ENCODE data around the gene SLC9A7. TPM values are rescaled to one million over a fixed set of nuclear protein-coding genes. Genes with fewer than 3 reads are reported as not detected.

SLC9A7 gene
- total and polyA plus RNA-seq, 2 donors (not counting 3 experiments of a cell fraction or from before 2014, with no cell fraction given): 4.6 to 7.5 TPM

DNA sequence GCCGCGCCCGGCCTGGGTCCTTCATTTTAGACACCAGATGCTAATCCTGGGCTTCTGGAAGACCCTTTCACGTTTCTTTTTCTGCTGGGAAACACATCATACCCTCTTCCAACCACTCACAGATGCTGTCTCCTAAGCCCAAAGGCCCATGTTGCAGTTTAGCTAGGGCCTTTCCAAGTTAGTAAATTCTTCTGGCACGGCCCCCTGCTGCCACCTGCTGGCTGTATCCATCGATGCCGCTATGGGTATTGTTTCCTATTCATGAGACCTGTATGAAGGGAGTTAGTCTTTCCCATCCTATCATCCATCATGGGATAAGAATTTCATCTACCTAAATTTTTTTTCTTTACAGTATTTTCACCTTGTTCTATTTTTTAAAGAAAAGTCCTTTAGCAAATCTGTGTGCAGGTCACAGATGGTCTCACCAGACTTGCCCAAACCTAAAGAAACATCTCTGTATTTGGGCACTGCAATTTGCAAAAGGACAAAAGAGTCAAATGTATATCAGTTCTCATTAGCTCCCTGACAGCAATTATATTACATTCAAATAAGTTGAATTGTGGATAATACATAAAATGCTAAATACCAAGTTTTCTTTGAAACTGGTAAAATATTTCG lies 37.8 kb upstream of the SLC9A7 start:
- H2AFZ ChIP-seq (ENCODE audit: low read depth, low read length): no peak overlapping the region
- no peak overlapping the region for H3K4me2 ChIP-seq (ENCODE audit: insufficient read depth, low read length)
- dilution Hi-C loops (cut with MboI; ENCODE audit: extremely low pct_ligation_motif_present, low sequenced_read_pairs): no loop called here
- FAIRE-seq (peak; percentile 67), DNase-seq (ENCODE audit: low read depth, low spot score) (peak; percentile 67)
- no peaks in the 10 kb centered on the region for H3K9me1 ChIP-seq (replicated peaks; ENCODE audit: control insufficient read depth, extremely low read depth, insufficient read depth, low read length)
- peaks cover 15% of the 10 kb centered on the region for H3K4me1 ChIP-seq (ENCODE audit: control insufficient read depth, extremely low read depth, insufficient read depth, low read length)
- H3K4me3 ChIP-seq (replicated peaks in 1 of 3; ENCODE audit: insufficient read depth in 1 of 3, low read depth in 1 of 3, low read length in 3 of 3): no peak overlapping the region
- H4K20me1 ChIP-seq (replicated peaks; ENCODE audit: control insufficient read depth, extremely low read depth, insufficient read depth, low read length): no peaks in the 10 kb centered on the region
- no peaks in the 10 kb centered on the region for H3K79me2 ChIP-seq (ENCODE audit: control insufficient read depth, insufficient read depth, low read length)
- peak; percentile 56 to 65 for TF ChIP-seq CTCF (IDR thresholded peaks at IDR 0.05; ENCODE audit: extremely low read depth in 1 of 2, insufficient read depth in 1 of 2, low read depth in 1 of 2, low read length in 2 of 2)
- TF ChIP-seq POLR2A (IDR thresholded peaks at IDR 0.05; ENCODE audit: low read depth, low read length): no peak
- CTCF ChIA-PET: interaction anchor here (0.7 to 5.1 kb wide), 11 partner anchors 18 to 297 kb away, joined by 3 to 70 read pairs (median 6); partner anchors contain the start of gene SLC9A7
- POLR2A ChIA-PET: no interaction called here
- no peaks in the 10 kb centered on the region for H3K27me3 ChIP-seq (ENCODE audit: control insufficient read depth in 2 of 2, insufficient read depth in 2 of 2, low read length in 2 of 2)
- no peak overlapping the region for H3K27ac ChIP-seq (ENCODE audit: insufficient read depth, low read depth, low read length)
- H3K9ac ChIP-seq (replicated peaks; ENCODE audit: extremely low read depth, insufficient read depth, low read length): no peak overlapping the region
- intact Hi-C loops (cut with micrococcal nuclease): loop anchor here (1.0 to 10.0 kb wide), 6 partner anchors 37 to 234 kb away; partner anchors contain the start of genes CHST7 and SLC9A7
- BruUV-seq (replicated peaks): no TSS peak
- no peaks in the 10 kb centered on the region for H3K36me3 ChIP-seq (ENCODE audit: control insufficient read depth in 2 of 2, extremely low read depth in 1 of 2, insufficient read depth in 2 of 2, low read length in 2 of 2)
- H3K9me3 ChIP-seq (replicated peaks; ENCODE audit: control insufficient read depth, insufficient read depth, low read length): no peaks in the 10 kb centered on the region

DNA sequence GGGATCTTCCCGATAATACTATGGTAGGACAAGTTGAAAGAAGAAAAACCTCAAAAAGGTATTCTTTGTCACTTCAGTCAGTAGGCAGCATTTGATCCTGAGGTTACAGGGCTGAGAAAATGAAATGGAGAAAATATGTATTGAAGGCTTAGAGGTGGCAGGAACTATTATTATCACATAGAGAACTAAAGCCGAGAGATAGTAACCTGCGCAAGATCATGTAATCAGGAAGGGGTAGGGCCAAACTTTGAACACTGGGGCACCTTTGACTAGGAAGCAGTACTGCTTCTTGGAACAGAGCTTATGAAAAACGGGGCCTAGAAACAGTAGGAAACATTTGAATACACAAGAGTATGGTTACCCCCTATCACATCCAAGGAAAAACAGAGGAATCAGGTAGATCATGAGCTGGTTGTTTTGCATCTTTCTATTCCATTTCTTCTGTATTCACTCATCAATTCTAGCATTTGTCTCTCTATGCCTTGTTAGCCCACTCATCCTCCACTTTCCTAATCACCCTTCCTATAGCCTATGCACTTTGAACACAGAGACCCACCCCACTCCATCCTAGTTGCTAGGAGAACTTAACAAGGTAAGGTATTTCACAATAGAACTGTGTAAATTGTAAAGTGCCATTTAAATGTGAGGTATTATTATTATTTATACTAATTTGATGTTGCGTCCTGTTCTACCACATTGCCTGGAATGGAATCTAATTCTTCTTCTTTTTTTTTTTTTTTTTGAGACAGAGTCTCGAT lies 34.6 kb upstream of the SLC9A7 start:
- peak overlapping the region; percentile 84 for H3K9ac ChIP-seq (replicated peaks; ENCODE audit: extremely low read depth, insufficient read depth, low read length)
- peak; percentile 38 for FAIRE-seq
- peak overlapping the region; percentile 86 for H3K4me2 ChIP-seq (ENCODE audit: insufficient read depth, low read length)

More for the DNA sequence above, 34.6 kb upstream of the SLC9A7 start:
- TF ChIP-seq GATA2 (IDR thresholded peaks at IDR 0.05; ENCODE audit: insufficient read depth, insufficient read length, low read depth, low read length): no peak
- no peak for TF ChIP-seq CTCF (IDR thresholded peaks at IDR 0.05; ENCODE audit: extremely low read depth in 1 of 2, insufficient read depth in 1 of 2, low read depth in 1 of 2, low read length in 2 of 2)
- no peak for TF ChIP-seq POLR2A (IDR thresholded peaks at IDR 0.05; ENCODE audit: low read depth, low read length)
- no peak for TF ChIP-seq FOS (IDR thresholded peaks at IDR 0.05; ENCODE audit: borderline replicate concordance, insufficient read depth, low read length)
- TF ChIP-seq POLR2AphosphoS5 (IDR thresholded peaks at IDR 0.05; ENCODE audit: insufficient read depth, low read depth, low read length): no peak
- no peak for TF ChIP-seq MAX (IDR thresholded peaks at IDR 0.05; ENCODE audit: insufficient read depth, insufficient read length)
- no peak for TF ChIP-seq MYC (IDR thresholded peaks at IDR 0.05; ENCODE audit: low read depth, low read length)
- TF ChIP-seq EZH2 (IDR thresholded peaks at IDR 0.05; ENCODE audit: borderline replicate concordance, low read depth, low read length, severe bottlenecking): no peak
- no peak for TF ChIP-seq JUN (IDR thresholded peaks at IDR 0.05; ENCODE audit: borderline replicate concordance, insufficient read depth, insufficient read length, low read depth)
- Histone ChIP-seq H4K20me1 (replicated peaks; ENCODE audit: control insufficient read depth, extremely low read depth, insufficient read depth, low read length) (no peaks in the 10 kb centered on the region), H3K4me1 (ENCODE audit: control insufficient read depth, extremely low read depth, insufficient read depth, low read length) (peaks cover 16% of the 10 kb centered on the region), H3K9me1 (replicated peaks; ENCODE audit: control insufficient read depth, extremely low read depth, insufficient read depth, low read length) (no peaks in the 10 kb centered on the region), H2AFZ (ENCODE audit: low read depth, low read length) (peak overlapping the region; percentile 78), H3K4me3 (replicated peaks in 1 of 3; ENCODE audit: insufficient read depth in 1 of 3, low read depth in 1 of 3, low read length in 3 of 3) (no peak overlapping the region), H3K79me2 (ENCODE audit: control insufficient read depth, insufficient read depth, low read length) (no peaks in the 10 kb centered on the region), H3K27ac (ENCODE audit: insufficient read depth, low read depth, low read length) (peak overlapping the region; percentile 94), H3K27me3 (ENCODE audit: control insufficient read depth in 2 of 2, insufficient read depth in 2 of 2, low read length in 2 of 2) (no peaks in the 10 kb centered on the region), H3K36me3 (ENCODE audit: control insufficient read depth in 2 of 2, extremely low read depth in 1 of 2, insufficient read depth in 2 of 2, low read length in 2 of 2) (no peaks in the 10 kb centered on the region), H3K9me3 (replicated peaks; ENCODE audit: control insufficient read depth, insufficient read depth, low read length) (no peaks in the 10 kb centered on the region)
- intact Hi-C loops (cut with micrococcal nuclease) (loop anchor here (10.0 kb wide), 2 partner anchors 109 to 219 kb away; partner anchors contain the start of gene CHST7), dilution Hi-C loops (cut with MboI; ENCODE audit: extremely low pct_ligation_motif_present, low sequenced_read_pairs) (no loop called here)
- ChIA-PET CTCF (interaction anchor here (1.2 kb wide), 1 partner anchor 35 kb away, joined by 5 read pairs; the partner anchor contains the start of gene SLC9A7), POLR2A (no interaction called here)
- DNase-seq (ENCODE audit: low read depth, low spot score): no peak
- no TSS peak for BruUV-seq (replicated peaks)
